GM18517 (cell line): ENCODE results near the gene ADRA2C.

Source experiments
- ATAC-seq: cut with Tn5 transposase; IDR thresholded peaks from one replicate; pipeline ENCODE4 v1.9.1; 2021; ENCODE audit warnings: mild to moderate bottlenecking, moderate library complexity; ENCODE audit not compliant: unreplicated experiment

Gene ADRA2C

DNA sequence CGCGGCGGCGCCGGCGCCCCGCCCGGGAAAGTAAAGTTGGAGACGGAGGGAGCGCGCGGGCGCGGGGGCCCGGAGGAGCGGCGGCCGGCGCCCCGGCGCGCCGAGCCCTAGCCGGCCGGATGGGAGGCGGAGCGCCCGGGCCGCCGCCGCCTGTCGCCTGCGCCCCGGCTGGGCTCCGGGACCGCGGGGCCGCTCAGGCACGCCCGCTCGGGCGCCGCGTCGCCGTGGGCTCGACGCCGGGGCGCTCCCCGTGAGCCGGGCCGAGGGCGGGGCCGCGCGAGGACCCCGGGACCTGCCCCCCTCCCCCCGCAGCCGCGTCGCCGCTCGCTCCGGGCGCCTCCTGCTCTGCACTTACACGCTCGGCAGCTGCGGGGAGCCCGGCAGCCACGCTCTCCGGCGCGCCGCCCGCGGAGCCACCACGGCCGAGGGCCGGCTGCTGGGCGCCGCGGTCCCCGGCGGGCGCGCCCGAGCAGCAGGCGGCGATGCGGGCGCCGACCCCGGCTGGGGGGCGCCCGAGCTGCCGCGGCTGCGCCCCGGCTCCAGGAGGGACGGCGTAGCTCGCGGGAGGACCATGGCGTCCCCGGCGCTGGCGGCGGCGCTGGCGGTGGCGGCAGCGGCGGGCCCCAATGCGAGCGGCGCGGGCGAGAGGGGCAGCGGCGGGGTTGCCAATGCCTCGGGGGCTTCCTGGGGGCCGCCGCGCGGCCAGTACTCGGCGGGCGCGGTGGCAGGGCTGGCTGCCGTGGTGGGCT lies at the start of gene ADRA2C:
TSS of gene ADRA2C (plus strand) at position 350 of the 749 bp plus-strand sequence. CDS start at position 572, 222 bp downstream.
- no peak for ATAC-seq

DNA sequence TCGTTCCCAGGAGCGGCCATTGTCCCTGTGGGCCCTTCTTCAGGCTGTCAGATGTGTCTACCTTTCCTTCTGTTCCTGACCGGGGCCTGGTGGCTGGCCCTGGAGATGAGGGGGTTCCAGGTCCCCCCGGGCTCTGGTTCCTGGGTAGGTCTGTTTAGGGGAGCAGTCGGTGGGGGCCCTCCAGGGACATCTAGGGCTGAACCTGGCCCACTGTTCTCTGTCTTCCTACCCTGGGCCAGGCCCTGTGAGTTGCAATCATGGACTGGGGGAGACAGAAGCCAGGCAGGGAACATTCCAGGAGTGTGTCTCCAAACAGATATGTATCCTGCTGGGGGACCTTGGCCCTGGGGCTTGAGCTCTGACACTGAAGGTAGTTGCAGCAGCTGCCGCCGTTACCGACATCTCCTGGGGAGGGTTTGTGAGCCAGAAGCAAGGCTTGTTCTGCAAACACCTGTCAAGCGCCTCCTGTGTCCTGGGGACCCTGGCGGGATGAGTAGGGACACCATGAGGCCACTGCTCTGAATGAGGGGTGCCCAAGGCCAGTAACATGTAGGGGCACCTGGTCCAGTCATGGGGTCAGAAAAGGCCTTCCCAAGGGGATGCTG lies 49.5 kb upstream of the ADRA2C start:
- ATAC-seq: no peak

GRCh38 chr4:3717241-3717640 lies 48.9 kb upstream of the ADRA2C start:
- ATAC-seq: no peak

GRCh38 chr4:3718462-3718861 lies 47.7 kb upstream of the ADRA2C start:
- ATAC-seq: no peak

DNA sequence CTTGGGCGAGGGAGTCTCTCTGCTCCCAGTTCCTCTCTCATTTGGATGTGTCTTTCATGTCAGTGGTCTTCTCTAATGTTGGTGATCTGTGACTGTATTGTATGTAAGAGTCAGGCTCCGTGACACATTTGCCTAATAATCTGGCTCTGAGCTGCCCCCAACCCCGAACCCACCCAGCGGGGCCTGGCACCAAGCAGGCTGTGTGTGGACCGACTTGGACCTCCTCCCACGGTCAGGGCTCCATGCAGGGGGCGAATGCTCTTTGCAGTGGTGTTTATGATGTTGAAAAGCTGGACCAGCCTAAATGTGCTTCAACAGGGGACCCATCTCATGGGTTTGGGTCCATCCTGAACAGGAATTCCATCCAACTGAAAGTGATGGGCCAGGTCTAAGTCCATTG lies 47.0 kb upstream of the ADRA2C start:
- ATAC-seq: no peak

DNA sequence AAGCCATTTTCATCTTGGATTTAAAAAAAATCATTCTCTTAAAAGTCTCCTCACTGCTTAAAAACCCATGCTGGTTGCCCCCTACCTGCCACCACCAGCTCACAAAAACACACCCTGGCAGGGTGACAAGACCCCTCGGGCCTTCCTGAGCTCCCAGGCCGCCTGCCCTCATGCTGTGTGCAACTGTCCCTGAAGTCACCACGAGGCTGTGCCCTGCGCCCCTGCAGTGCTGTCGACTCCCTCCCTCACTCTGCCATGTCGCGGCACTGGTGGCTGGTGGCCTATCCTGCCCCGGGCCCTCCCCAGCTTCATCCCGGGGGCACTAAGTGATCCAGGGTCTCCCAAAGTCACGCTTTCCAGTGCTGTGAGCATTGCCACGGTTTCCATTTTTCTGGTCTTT lies 46.3 kb upstream of the ADRA2C start:
- ATAC-seq: no peak

GRCh38 chr4:3720466-3720865 lies 45.7 kb upstream of the ADRA2C start:
- no peak for ATAC-seq

DNA sequence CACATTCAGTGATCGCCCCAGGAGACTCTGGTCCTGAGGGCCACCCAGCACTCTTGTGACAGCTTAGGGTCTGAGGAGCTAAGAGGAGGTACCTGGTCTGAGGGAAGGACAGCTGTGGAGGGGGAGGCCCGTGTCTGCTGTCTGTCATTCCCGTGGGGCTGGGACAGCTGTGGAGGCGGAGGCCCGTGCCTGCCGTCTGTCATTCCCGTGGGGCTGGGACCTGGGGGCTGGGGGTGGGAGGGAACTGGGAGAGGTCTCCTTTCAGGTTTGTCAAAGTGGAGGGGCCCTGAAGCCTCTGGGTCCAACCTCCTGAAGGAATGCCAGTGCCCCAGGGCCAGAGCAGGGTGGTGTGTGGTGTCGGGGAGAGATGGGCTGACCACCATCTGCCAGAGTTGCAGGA lies 45.0 kb upstream of the ADRA2C start:
- no peak for ATAC-seq

- ATAC-seq: no peak
Measured at GRCh38 chr4:3721627-3722026, 44.6 kb upstream of the ADRA2C start.

DNA sequence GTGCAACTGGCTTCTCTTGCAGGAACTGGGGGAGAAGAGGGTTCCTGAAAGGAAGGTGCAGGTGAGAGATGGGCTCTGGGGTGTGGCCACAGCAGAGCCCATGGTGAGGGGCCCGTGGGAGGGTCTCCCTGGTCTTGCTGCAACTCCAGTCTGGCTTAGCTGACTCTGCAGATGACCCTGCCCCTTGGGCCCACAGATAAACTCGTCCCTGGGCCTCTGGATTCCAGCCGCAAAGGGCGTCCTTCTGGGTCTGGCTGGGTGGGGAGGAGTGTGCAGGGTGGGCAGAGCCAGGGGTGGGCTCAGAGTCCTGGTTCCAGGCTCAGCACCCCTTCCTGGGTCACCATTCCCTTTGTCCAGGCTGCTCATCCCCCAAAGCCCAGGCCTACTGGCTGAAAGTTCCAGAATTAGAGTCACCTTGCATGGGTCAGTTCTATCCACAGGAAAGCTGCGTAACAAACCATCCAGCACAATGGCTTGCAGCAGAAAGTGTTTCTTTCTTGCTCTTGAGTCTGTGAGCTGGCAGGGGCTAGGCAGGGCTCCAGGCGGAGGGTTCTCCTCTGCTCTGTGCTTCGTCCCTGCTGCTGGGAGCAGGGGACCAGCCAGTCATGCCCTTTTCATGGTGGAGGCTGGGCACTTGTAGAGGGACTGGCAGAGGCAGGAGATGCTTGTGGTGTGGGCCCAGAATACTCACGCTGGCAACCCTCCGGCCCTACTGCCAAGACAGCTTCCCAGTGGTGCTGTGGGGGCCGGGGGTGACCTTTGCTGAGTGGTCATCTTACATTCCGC lies 43.5 kb upstream of the ADRA2C start:
- no peak for ATAC-seq

GRCh38 chr4:3723232-3723642 lies 42.9 kb upstream of the ADRA2C start:
- ATAC-seq: no peak

GRCh38 chr4:3724319-3725231 lies 41.6 kb upstream of the ADRA2C start:
- ATAC-seq: no peak

DNA sequence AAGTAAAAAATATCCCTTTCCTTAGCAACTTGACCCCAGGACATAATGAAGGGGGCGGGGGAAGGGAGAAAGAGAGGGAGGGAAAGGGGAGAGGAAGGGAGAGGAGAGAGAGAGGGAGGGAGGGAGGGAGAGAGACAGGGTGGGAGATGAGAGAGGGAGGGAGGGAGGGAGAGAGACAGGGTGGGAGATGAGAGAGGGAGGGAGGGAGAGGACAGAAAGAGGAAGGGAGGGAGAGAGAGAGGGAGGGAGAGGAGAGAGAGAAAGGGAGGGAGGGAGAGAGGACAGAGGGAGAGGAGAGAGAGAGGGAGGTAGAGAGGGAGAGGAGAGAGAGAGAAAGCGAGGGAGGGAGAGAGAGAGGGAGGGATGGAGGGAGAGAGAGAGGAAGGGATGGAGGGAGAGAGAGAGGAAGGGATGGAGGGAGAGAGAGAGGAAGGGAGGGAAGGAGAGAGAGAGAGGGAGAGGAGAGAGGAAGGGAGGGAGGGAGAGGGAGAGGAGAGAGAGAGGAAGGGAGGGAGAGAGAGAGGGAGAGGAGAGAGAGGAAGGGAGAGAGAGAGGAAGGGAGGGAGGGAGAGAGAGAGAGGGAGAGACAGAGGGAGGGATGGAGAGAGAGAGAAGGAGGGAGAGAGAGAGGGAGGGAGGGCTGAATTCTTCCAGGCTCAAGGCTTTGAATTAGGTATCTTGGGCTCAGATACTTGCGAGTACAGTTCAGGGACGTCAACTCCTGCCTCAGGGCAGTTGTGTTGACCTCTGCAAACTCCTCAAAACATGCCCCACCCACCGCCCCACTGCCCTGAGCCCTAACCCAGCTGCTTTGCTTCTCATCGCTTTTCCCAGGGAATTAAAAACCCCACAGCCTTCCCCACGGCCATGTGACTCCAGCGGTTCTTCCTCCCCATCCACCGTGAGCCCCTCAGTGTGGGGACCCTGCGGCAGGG lies 40.0 kb upstream of the ADRA2C start:
- no peak for ATAC-seq

- no peak for ATAC-seq
Measured at GRCh38 chr4:3727847-3728469, 38.2 kb upstream of the ADRA2C start.

DNA sequence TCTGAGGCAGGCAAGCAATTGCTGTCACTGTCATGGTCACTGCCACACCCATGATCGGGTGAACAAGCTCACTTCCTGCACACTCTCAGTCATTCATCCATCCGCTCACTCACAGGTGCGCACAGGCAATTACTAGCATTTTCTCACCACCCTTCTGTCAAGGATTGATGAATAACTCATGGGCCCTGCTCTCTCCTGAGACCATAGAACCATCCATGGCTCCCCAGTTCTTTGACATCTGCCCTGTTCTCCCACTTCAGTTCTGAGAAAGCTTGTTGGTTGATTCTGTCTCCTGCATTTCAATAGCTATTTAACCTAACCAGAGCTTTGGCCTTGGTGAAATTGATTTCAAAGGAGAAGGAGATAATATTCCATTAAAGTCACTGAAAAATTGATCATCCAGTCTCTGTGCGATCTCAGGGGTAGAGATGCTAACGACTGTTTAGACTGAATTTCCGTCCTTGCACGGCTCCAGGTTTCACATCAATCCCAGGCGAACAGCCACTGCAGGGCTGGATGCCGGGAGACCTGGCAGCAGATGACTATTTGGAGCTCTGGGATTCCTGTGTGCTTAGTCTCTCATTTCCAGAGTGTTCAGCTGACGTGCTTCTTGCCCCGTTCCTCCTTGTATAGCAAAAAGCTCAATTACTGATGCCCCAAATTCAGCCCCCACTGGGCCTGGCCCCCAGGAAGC lies 36.9 kb upstream of the ADRA2C start:
- no peak for ATAC-seq

- ATAC-seq: no peak
Measured at GRCh38 chr4:3729882-3730226, 36.3 kb upstream of the ADRA2C start.

DNA sequence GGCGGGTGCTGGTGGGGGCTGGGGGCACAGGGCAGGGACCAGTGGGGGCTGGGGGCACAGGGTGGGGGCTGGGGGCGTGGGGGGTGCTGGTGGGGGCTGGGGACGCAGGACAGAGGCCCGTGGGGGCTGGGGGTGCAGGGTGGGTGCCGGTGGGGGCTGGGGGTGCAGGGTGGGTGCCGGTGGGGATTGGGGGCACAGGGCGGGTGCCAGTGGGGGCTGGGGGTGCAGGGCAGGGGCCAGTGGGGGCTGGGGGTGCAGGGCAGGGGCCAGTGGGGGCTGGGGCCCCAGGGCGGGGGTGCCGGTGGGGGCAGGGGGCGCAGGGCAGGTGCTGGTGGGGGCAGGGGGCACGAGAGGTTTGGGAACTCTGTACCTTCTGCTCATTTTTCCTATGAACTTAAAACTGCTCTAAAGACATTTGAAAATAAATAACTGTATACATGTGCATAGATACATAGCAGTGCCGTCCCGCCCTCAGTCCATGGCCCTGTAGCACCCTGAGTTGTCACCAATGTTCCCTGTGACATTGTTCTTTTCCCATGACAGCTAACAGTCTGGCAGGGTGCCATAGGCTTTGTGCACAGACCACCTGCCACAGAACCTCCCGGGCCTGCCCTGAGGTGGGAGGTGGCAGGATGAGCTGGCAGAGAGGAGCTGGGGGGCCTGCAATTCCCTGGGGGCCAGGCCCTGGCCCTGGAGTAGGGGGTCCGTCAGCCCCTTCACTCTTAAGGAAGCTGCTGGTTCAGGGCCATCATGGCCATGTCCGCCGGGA lies 35.6 kb upstream of the ADRA2C start:
- ATAC-seq: no peak
